Colonic mucosa (tissue), 4 donors: ENCODE measurements around the gene TMEM94. TPM values are rescaled to one million over a fixed set of nuclear protein-coding genes. Genes with fewer than 3 reads are reported as not detected.
"Not testable (repeated sequence)": the region's sequence is repeated elsewhere in the genome, so short reads cannot be mapped to it uniquely, and the experiment has no call there.

ENCODE experiments used
- DNase-seq: peaks from one replicate; pipeline ENCODE4 v3.0.0-alpha.2; 2020
- H3K27ac ChIP-seq: fragments of 200-600 bp; one replicate; pipeline ENCODE4 v1.8.0; 2021
- H3K27me3 ChIP-seq: fragments of 200-600 bp; one replicate; pipeline ENCODE4 v1.8.0; 2021
- H3K36me3 ChIP-seq: fragments of 200-600 bp; one replicate; pipeline ENCODE4 v1.8.0; 2021
- H3K4me1 ChIP-seq: fragments of 200-600 bp; one replicate; pipeline ENCODE4 v1.8.0; 2021; ENCODE audit warnings: mild to moderate bottlenecking
- H3K4me3 ChIP-seq: fragments of 200-600 bp; one replicate; pipeline ENCODE4 v1.8.0; 2021
- H3K9ac ChIP-seq, 2 donors: one replicate each; pipeline ENCODE4 v1.7.0; 2013; ENCODE audit warnings: control low read depth in 2 of 2, low read depth in 2 of 2, low read length in 2 of 2
- H3K9me3 ChIP-seq: fragments of 200-600 bp; one replicate; pipeline ENCODE4 v1.8.0; 2021
- CTCF ChIP-seq: fragments of 200-600 bp; IDR thresholded peaks from one replicate; pipeline ENCODE4 v1.8.0; 2022; ENCODE audit warnings: antibody characterized with exemption, mild to moderate bottlenecking
- intact Hi-C: fragments of 100-400 bp; cut with DNase I; formaldehyde crosslinking; loops from one replicate; pipeline ENCODE4 v1.14.1; 2022
- total RNA-seq, 2 donors: library from RNA; stranded (reverse); fragmentation: NEBNext Ultra II Directional in 1 of 2; extraction: Animal tissue kit (Norgen Biotek cat#: 25700) in 1 of 2; gene quantifications; one replicate each; pipeline ENCODE4 v1.2.1, GENCODE V29; 2021
- donor health status: healthy.
- donor health status: DM: no; HTN: no; CAD: no.
- donor health status: DM: no; HTN: no; CAD: no.

Gene TMEM94
- total RNA-seq, 2 donors from 2014 or later: 88.3 to 95.7 TPM

- no peaks in the 10 kb centered on the region for H3K36me3 ChIP-seq
- intact Hi-C loops: no loop called here
- H3K27ac ChIP-seq: no peak overlapping the region
- DNase-seq: no peak
- no peaks in the 10 kb centered on the region for H3K9me3 ChIP-seq
- no peak overlapping the region for H3K4me3 ChIP-seq
- H3K27me3 ChIP-seq: no peaks in the 10 kb centered on the region
- TF ChIP-seq CTCF: no peak
- H3K4me1 ChIP-seq: no peaks in the 10 kb centered on the region
- no peak overlapping the region for H3K9ac ChIP-seq
These were observed 14.0 kb upstream of the TMEM94 start for GRCh38 chr17:75442168-75443103.

GRCh38 chr17:75445296-75445695 lies 11.1 kb upstream of the TMEM94 start:
- Histone ChIP-seq H3K4me3 (no peak overlapping the region), H3K9me3 (no peaks in the 10 kb centered on the region), H3K27me3 (no peaks in the 10 kb centered on the region), H3K27ac (no peak overlapping the region), H3K36me3 (no peaks in the 10 kb centered on the region), H3K9ac (no peak overlapping the region), H3K4me1 (no peaks in the 10 kb centered on the region)
- no peak for TF ChIP-seq CTCF
- DNase-seq: no peak
- intact Hi-C loops: no loop called here

- H3K9ac ChIP-seq, H3K27me3 ChIP-seq, intact Hi-C loops, DNase-seq, H3K27ac ChIP-seq, H3K4me3 ChIP-seq, H3K36me3 ChIP-seq, H3K4me1 ChIP-seq, H3K9me3 ChIP-seq: not testable (repeated sequence)
These were observed 10.5 kb upstream of the TMEM94 start for GRCh38 chr17:75445896-75446295.

- no peak for TF ChIP-seq CTCF
- no peak for DNase-seq
- H3K27ac ChIP-seq: no peak overlapping the region
These were observed 8.2 kb upstream of the TMEM94 start for GRCh38 chr17:75447951-75448856.

GRCh38 chr17:75450270-75450669 lies 6.2 kb upstream of the TMEM94 start:
- H3K36me3 ChIP-seq: no peaks in the 10 kb centered on the region
- no peak for DNase-seq
- no peaks in the 10 kb centered on the region for H3K4me1 ChIP-seq
- H3K9ac ChIP-seq: no peak overlapping the region
- H3K27me3 ChIP-seq: no peaks in the 10 kb centered on the region
- H3K9me3 ChIP-seq: no peaks in the 10 kb centered on the region
- H3K27ac ChIP-seq: no peak overlapping the region
- intact Hi-C loops: no loop called here
- no peak for TF ChIP-seq CTCF
- H3K4me3 ChIP-seq: no peak overlapping the region

More at GRCh38 chr17:75447951-75448856, 8.2 kb upstream of the TMEM94 start:
- intact Hi-C loops: no loop called here
- Histone ChIP-seq H3K4me1 (no peaks in the 10 kb centered on the region), H3K9me3 (no peaks in the 10 kb centered on the region), H3K4me3 (no peak overlapping the region), H3K36me3 (no peaks in the 10 kb centered on the region), H3K27me3 (no peaks in the 10 kb centered on the region), H3K9ac (no peak overlapping the region)
